A549 (cell line): ENCODE results near the gene ACKR2. TPM values are rescaled to one million over a fixed set of nuclear protein-coding genes. Genes with fewer than 3 reads are reported as not detected.

Experiments
- ATAC-seq, 2 experiments: fragments of 200-7000 bp in 1 of 2; fragments of >200 bp in 1 of 2; cut with Nextera tagmentation in 1 of 2; cut with Tn5 transposase in 1 of 2; 3 replicates each; pipeline versions ENCODE4 v1.8.0 to v1.9.1; 2018 to 2020; ENCODE audit warnings: mild to moderate bottlenecking in 1 of 2, moderate library complexity in 1 of 2
- CTCF ChIA-PET: fragments of 300-600 bp; sonication (Branson Sonifier 250); formaldehyde crosslinking; extraction: SDS; loops from one replicate; lab custom pipeline; 2021; ENCODE audit warnings: antibody characterized with exemption, inconsistent platforms; lab: Yijun Ruan, JAX
- POLR2A ChIA-PET: fragments of 350-600 bp; formaldehyde crosslinking; extraction: SDS; loops from one replicate; lab custom pipeline; 2021; ENCODE audit warnings: antibody characterized with exemption, inconsistent platforms; lab: Yijun Ruan, JAX
- DNase-seq, 2 experiments: peaks; one replicate each; pipeline versions ENCODE4 v3.0.0 to v3.0.0-alpha.2; 2011 to 2016; ENCODE audit warnings: low read depth in 1 of 2, low spot score in 1 of 2
- FAIRE-seq: peaks from 2 replicates; lab custom pipeline; 2011; peaks lifted over from hg19 to GRCh38; lab: Jason Lieb, UNC
- H3K27ac ChIP-seq, 2 experiments: fragments of >200 bp; sonication (Bioruptor Twin); formaldehyde crosslinking; 3 replicates each; pipeline ENCODE4 v1.5.1; 2016 to 2017
- H3K4me1 ChIP-seq: fragments of >200 bp; sonication (Bioruptor Twin); formaldehyde crosslinking; 3 replicates; pipeline ENCODE4 v1.6.1; 2016
- H3K4me2 ChIP-seq: fragments of >200 bp; sonication (Bioruptor Twin); formaldehyde crosslinking; 3 replicates; pipeline ENCODE4 v1.6.1; 2016
- H3K4me3 ChIP-seq: fragments of >200 bp; sonication (Bioruptor Twin); formaldehyde crosslinking; 3 replicates; pipeline ENCODE4 v1.5.1; 2016
- H3K9me3 ChIP-seq: fragments of >200 bp; sonication (Bioruptor Twin); formaldehyde crosslinking; 3 replicates; pipeline ENCODE4 v1.6.1; 2016
- CBX2 ChIP-seq: fragments of 200-600 bp; sonication (generic); IDR thresholded peaks from 2 replicates; pipeline ENCODE4 v1.6.1; 2016; ENCODE audit warnings: low read depth, mild to moderate bottlenecking, borderline replicate concordance
- EHF ChIP-seq: fragments of 250-450 bp; sonication (Bioruptor Pico); IDR thresholded peaks from 2 replicates; pipeline ENCODE4 v1.5.0; 2020; ENCODE audit warnings: mild to moderate bottlenecking
- FOSL2 ChIP-seq, 2 experiments: fragments of 450-650 bp in 1 of 2; fragments of >200 bp in 1 of 2; sonication (Bioruptor Twin) in 1 of 2; formaldehyde crosslinking; IDR thresholded peaks; 2 replicates each; pipeline versions ENCODE4 v1.5.0 to v1.6.1; 2016 to 2020; ENCODE audit warnings: mild to moderate bottlenecking in 1 of 2, moderate library complexity in 1 of 2
- HEYL ChIP-seq: fragments of 250-450 bp; sonication (Bioruptor Pico); IDR thresholded peaks from 2 replicates; pipeline ENCODE4 v1.8.0; 2021; ENCODE audit warnings: mild to moderate bottlenecking, moderate library complexity
- HOXB5 ChIP-seq: fragments of 250-450 bp; sonication (Bioruptor Pico); IDR thresholded peaks from 2 replicates; pipeline ENCODE4 v1.5.0; 2020; ENCODE audit warnings: mild to moderate bottlenecking, moderate library complexity
- MAFK ChIP-seq: fragments of 450-650 bp; IDR thresholded peaks from 2 replicates; pipeline ENCODE4 v1.6.1; 2014; ENCODE audit not compliant: partially characterized antibody
- NR3C1 ChIP-seq: fragments of >200 bp; sonication (Bioruptor Twin); formaldehyde crosslinking; IDR thresholded peaks from 3 replicates; pipeline ENCODE4 v1.6.1; 2017
- POLR2A ChIP-seq: IDR thresholded peaks from 2 replicates; pipeline ENCODE4 v1.6.1; 2012; ENCODE audit warnings: mild to moderate bottlenecking, low read length
- POLR2AphosphoS2 ChIP-seq: conservative IDR thresholded peaks from 2 replicates; pipeline ENCODE4 v1.6.1; 2012; ENCODE audit warnings: low read length, improper control_type of control experiment, inconsistent platforms
- RAD21 ChIP-seq, 2 experiments: fragments of >200 bp in 1 of 2; sonication (Bioruptor Twin) in 1 of 2; formaldehyde crosslinking in 1 of 2; IDR thresholded peaks in 1 of 2; conservative IDR thresholded peaks in 1 of 2; 2 replicates in 1 of 2; 3 replicates in 1 of 2; pipeline ENCODE4 v1.6.1; 2012 to 2018; ENCODE audit warnings: inconsistent platforms in 1 of 2
- RCOR1 ChIP-seq: fragments of 150-350 bp; IDR thresholded peaks from 2 replicates; pipeline ENCODE4 v1.6.1; 2014; ENCODE audit warnings: antibody characterized with exemption, low read length, low read depth
- RFX5 ChIP-seq: fragments of 450-650 bp; IDR thresholded peaks from 2 replicates; pipeline ENCODE4 v1.7.1; 2014; ENCODE audit warnings: antibody characterized with exemption, mild to moderate bottlenecking, moderate library complexity
- RNF2 ChIP-seq: fragments of 200-600 bp; sonication (generic); IDR thresholded peaks from 2 replicates; pipeline ENCODE4 v1.6.1; 2016; ENCODE audit warnings: low read depth, mild to moderate bottlenecking, antibody characterized with exemption, moderate library complexity, borderline replicate concordance
- SMC3 ChIP-seq: fragments of >200 bp; sonication (Bioruptor Twin); formaldehyde crosslinking; IDR thresholded peaks from 3 replicates; pipeline ENCODE4 v1.6.1; 2018; ENCODE audit warnings: inconsistent platforms
- SREBF2 ChIP-seq: fragments of 450-650 bp; IDR thresholded peaks from 2 replicates; pipeline ENCODE4 v1.6.1; 2014; ENCODE audit warnings: mild to moderate bottlenecking, moderate library complexity
- ZSCAN20 ChIP-seq: fragments of 250-450 bp; sonication (Bioruptor Pico); IDR thresholded peaks from 2 replicates; pipeline ENCODE4 v1.8.0; 2022; ENCODE audit warnings: mild to moderate bottlenecking, moderate library complexity
- WGBS: methylation state at CpG from one replicate; pipeline ENCODE4 v1.1.6; 2017; ENCODE audit errors: missing lambda C conversion rate; 5-methylcytosine and 5-hydroxymethylcytosine counted together
- polyA plus RNA-seq, 4 experiments: library from polyadenylated mRNA; depleted of rRNA in 3 of 4; stranded (reverse); fragments of >200 nt; fragmentation: RNase III in 1 of 4; extraction: RNeasy Plus Mini Kit Qiagen cat#74134 plus additional on column Dnase treatment in 1 of 4; gene quantifications; 2 replicates in 3 of 4; 3 replicates in 1 of 4; pipeline ENCODE4 v1.2.3, GENCODE V29; 2011 to 2017
- TF ChIP-seq, protein P1 (sequence below): fragments of >200 bp; sonication (Bioruptor Twin); formaldehyde crosslinking; IDR thresholded peaks from 3 replicates; pipeline ENCODE4 v1.5.1; 2016
- TF ChIP-seq, protein P2 (sequence below): fragments of 250-450 bp; sonication (Bioruptor Pico); IDR thresholded peaks from 2 replicates; pipeline ENCODE4 v1.5.0; 2020; ENCODE audit warnings: low read depth, mild to moderate bottlenecking, moderate library complexity
- TF ChIP-seq, protein P3 (sequence below): IDR thresholded peaks from 2 replicates; pipeline ENCODE4 v1.6.1; 2012; ENCODE audit warnings: low read depth, borderline replicate concordance
- TF ChIP-seq, protein P4 (sequence below): IDR thresholded peaks from 2 replicates; pipeline ENCODE4 v1.6.1; 2012

The ACKR2 gene
- polyA plus RNA-seq, 2 of the 4 experiments (the other 2 are of a cell fraction), result 0.06 TPM; not detected in 1

DNA sequence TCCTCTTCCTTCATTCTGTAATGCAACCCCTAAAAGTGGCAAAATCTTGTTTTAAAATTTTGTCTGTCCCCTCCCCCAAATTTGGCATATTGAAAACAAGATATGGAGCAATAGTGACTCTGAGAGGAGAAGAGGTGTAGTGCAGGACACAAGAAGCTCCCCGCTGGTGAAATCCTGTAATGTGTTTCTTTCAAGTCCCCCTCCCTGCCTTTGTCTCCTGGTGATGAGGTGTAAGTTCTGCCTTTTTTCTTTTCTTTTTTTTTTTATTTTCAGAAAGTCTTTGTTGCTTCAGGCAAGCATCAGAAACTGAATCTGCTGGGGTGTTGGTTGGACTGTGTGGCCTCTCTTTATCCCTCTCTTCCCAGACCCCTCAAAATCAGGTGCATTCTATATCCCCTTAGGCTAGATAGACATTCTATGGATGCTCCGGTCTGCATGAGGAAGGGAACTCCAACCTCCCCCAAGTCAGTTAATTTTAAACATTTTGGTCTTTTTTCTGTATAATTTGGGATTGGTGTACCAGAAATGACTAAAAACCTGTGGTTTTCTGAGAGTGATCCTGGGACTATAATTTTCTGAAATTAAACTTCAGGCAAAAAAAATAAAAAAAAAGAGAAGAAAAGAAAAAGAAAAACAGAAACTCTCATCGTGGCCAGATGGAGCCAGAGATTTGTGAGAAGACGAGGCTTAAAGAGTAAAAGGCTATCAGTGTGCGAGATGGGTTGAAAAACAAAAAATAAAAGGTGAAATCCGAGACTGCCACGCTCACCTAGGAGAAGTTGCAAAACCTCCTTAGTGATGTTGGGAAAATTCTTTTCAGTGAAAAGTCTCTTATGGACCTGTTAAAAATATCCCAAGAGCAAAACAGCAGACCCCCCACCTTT is 21.4 kb downstream of the ACKR2 start:
- no peak for FAIRE-seq

DNA sequence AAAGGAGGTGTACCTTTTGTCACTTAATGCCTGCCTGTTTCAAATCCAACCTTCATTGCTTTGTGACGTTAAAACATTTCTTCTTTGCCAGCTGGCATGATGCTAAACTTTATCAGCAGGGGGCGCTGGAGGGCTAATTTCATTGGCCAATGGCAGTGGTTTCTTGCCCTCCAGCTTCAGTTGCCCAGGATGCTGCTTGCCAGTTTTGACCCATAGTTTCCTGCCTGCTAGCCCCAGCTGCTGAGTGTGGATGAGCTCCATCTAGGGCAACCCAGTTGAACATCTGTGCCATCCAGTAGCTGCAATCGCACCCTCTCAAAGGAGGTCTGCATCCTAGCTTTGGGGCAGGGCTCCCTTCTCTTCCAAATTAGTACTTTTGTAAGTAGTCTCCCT is 22.1 kb downstream of the ACKR2 start:
- H3K4me2 ChIP-seq, result no peak overlapping the region
- no peaks in the 10 kb centered on the region for H3K9me3 ChIP-seq
- 0 out of 3 replicates have a peak, but pooled peaks cover 3% of the 10 kb centered on the region for H3K4me1 ChIP-seq
- no peak for TF ChIP-seq CBX2
- TF ChIP-seq, protein P1, sequence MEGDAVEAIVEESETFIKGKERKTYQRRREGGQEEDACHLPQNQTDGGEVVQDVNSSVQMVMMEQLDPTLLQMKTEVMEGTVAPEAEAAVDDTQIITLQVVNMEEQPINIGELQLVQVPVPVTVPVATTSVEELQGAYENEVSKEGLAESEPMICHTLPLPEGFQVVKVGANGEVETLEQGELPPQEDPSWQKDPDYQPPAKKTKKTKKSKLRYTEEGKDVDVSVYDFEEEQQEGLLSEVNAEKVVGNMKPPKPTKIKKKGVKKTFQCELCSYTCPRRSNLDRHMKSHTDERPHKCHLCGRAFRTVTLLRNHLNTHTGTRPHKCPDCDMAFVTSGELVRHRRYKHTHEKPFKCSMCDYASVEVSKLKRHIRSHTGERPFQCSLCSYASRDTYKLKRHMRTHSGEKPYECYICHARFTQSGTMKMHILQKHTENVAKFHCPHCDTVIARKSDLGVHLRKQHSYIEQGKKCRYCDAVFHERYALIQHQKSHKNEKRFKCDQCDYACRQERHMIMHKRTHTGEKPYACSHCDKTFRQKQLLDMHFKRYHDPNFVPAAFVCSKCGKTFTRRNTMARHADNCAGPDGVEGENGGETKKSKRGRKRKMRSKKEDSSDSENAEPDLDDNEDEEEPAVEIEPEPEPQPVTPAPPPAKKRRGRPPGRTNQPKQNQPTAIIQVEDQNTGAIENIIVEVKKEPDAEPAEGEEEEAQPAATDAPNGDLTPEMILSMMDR, result peak; percentile 42
- TF ChIP-seq RFX5, result no peak
- TF ChIP-seq RAD21 (conservative IDR thresholded peaks at IDR 0.05 in 1 of 2, IDR thresholded peaks at IDR 0.05 in 1 of 2), result peak; percentile 33 to 50
- TF ChIP-seq ZSCAN20, result no peak
- no peak for TF ChIP-seq SREBF2
- TF ChIP-seq, protein P2, sequence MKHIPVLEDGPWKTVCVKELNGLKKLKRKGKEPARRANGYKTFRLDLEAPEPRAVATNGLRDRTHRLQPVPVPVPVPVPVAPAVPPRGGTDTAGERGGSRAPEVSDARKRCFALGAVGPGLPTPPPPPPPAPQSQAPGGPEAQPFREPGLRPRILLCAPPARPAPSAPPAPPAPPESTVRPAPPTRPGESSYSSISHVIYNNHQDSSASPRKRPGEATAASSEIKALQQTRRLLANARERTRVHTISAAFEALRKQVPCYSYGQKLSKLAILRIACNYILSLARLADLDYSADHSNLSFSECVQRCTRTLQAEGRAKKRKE (CRISPR knock-in tag), result no peak
- TF ChIP-seq POLR2A, result no peak
- TF ChIP-seq, protein P3, sequence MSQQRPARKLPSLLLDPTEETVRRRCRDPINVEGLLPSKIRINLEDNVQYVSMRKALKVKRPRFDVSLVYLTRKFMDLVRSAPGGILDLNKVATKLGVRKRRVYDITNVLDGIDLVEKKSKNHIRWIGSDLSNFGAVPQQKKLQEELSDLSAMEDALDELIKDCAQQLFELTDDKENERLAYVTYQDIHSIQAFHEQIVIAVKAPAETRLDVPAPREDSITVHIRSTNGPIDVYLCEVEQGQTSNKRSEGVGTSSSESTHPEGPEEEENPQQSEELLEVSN, result no peak
- no peak for TF ChIP-seq POLR2AphosphoS2
- TF ChIP-seq, protein P4, sequence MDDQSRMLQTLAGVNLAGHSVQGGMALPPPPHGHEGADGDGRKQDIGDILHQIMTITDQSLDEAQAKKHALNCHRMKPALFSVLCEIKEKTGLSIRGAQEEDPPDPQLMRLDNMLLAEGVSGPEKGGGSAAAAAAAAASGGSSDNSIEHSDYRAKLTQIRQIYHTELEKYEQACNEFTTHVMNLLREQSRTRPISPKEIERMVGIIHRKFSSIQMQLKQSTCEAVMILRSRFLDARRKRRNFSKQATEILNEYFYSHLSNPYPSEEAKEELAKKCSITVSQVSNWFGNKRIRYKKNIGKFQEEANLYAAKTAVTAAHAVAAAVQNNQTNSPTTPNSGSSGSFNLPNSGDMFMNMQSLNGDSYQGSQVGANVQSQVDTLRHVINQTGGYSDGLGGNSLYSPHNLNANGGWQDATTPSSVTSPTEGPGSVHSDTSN, result no peak
- no peak for TF ChIP-seq RCOR1
- TF ChIP-seq MAFK, result no peak
- TF ChIP-seq FOSL2 (IDR thresholded peaks at IDR 0.05), result no peak
- TF ChIP-seq FOSL2 (CRISPR knock-in tag; IDR thresholded peaks at IDR 0.05), result no peak
- 0 out of 3 replicates have a peak, but pooled peaks have one; percentile 24 for TF ChIP-seq SMC3
- no peak for TF ChIP-seq RNF2
- no peak for TF ChIP-seq NR3C1
- no peak for TF ChIP-seq HOXB5
- no peak for TF ChIP-seq EHF
- H3K27ac ChIP-seq, result no peak overlapping the region
- ATAC-seq (peak; percentile 39 to 86; a peak in 4 of 6 replicates), FAIRE-seq (no peak), DNase-seq (peak; percentile 18 to 57)
- 15% methylated on average over 3 of the region's 3 CpGs for WGBS
- H3K4me3 ChIP-seq, result no peak overlapping the region
- POLR2A ChIA-PET, result interaction anchor here (0.6 kb wide), 1 partner anchor 1063 kb away, joined by 3 read pairs; no protein-coding TSS in a partner anchor
- CTCF ChIA-PET, result interaction anchor here (0.6 to 2.8 kb wide), 8 partner anchors 9 to 584 kb away, joined by 3 to 9 read pairs (median 4); no protein-coding TSS in a partner anchor

More for the DNA sequence above, 21.4 kb downstream of the ACKR2 start:
- Histone ChIP-seq H3K9me3 (no peaks in the 10 kb centered on the region), H3K27ac (no peak overlapping the region), H3K4me3 (no peak overlapping the region), H3K4me2 (no peak overlapping the region), H3K4me1 (0 out of 3 replicates have a peak, but pooled peaks cover 3% of the 10 kb centered on the region)
- ChIA-PET POLR2A (interaction anchor here (0.6 kb wide), 1 partner anchor 1063 kb away, joined by 3 read pairs; no protein-coding TSS in a partner anchor), CTCF (interaction anchor here (0.5 to 2.8 kb wide), 12 partner anchors 9 to 1240 kb away, joined by 3 to 9 read pairs (median 3); no protein-coding TSS in a partner anchor)
- no peak for TF ChIP-seq HEYL (CRISPR knock-in tag)
- TF ChIP-seq RAD21 (conservative IDR thresholded peaks at IDR 0.05 in 1 of 2, IDR thresholded peaks at IDR 0.05 in 1 of 2), result peak in 1 of 2 experiments; percentile 35; a peak in 2 of 5 replicates
- peak; percentile 58 to 59; a peak in 5 of 6 replicates for ATAC-seq
- peak; percentile 11 to 37 for DNase-seq
- WGBS, result 37% methylated on average over 7 of the region's 7 CpGs
